Duodenal mucosa (tissue), 2 donors: ENCODE results near the gene CARMIL1.
"Not testable (repeated sequence)": the region's sequence is repeated elsewhere in the genome, so short reads cannot be mapped to it uniquely, and the experiment has no call there.

Experiments used
- H3K27ac ChIP-seq: one replicate; pipeline ENCODE4 v1.7.0; 2013; ENCODE audit warnings: low read depth, low read length
- H3K27me3 ChIP-seq, 2 donors: one replicate each; pipeline ENCODE4 v1.7.0; 2013; ENCODE audit warnings: low read length in 2 of 2, control low read depth in 1 of 2; ENCODE audit not compliant: insufficient read depth in 2 of 2, control insufficient read depth in 1 of 2
- H3K36me3 ChIP-seq, 2 donors: one replicate each; pipeline ENCODE4 v1.7.0; 2013; ENCODE audit warnings: low read length in 2 of 2, control low read depth in 1 of 2; ENCODE audit not compliant: insufficient read depth in 2 of 2, control insufficient read depth in 1 of 2
- H3K4me1 ChIP-seq, 2 donors: one replicate each; pipeline ENCODE4 v1.7.0; 2013; ENCODE audit warnings: low read length in 2 of 2, control low read depth in 1 of 2; ENCODE audit not compliant: insufficient read depth in 2 of 2, control insufficient read depth in 1 of 2
- H3K4me3 ChIP-seq, 2 donors: one replicate each; pipeline ENCODE4 v1.7.0; 2013; ENCODE audit warnings: low read length in 2 of 2, low read depth in 1 of 2
- H3K9ac ChIP-seq, 2 donors: one replicate each; pipeline ENCODE4 v1.7.0; 2013; ENCODE audit warnings: low read length in 2 of 2, low read depth in 1 of 2
- H3K9me3 ChIP-seq, 2 donors: one replicate each; pipeline ENCODE4 v1.7.0; 2013; ENCODE audit warnings: low read length in 2 of 2, control low read depth in 1 of 2; ENCODE audit not compliant: control insufficient read depth in 1 of 2

The CARMIL1 gene

GRCh38 chr6:25381077-25381476 lies 101.9 kb downstream of the CARMIL1 start:
- H3K27ac ChIP-seq = no peak overlapping the region
- H3K9ac ChIP-seq = no peak overlapping the region
- H3K4me3 ChIP-seq = no peak overlapping the region
- no peaks in the 10 kb centered on the region for H3K27me3 ChIP-seq
- no peaks in the 10 kb centered on the region for H3K36me3 ChIP-seq
- no peaks in the 10 kb centered on the region for H3K9me3 ChIP-seq
- no peaks in the 10 kb centered on the region for H3K4me1 ChIP-seq

- H3K36me3 ChIP-seq, H3K27ac ChIP-seq, H3K4me1 ChIP-seq, H3K9ac ChIP-seq, H3K4me3 ChIP-seq, H3K27me3 ChIP-seq, H3K9me3 ChIP-seq: not testable (repeated sequence)
These were observed 103.3 kb downstream of the CARMIL1 start for GRCh38 chr6:25382476-25382875.

GRCh38 chr6:25384234-25384633 lies 105.1 kb downstream of the CARMIL1 start:
- no peaks in the 10 kb centered on the region for H3K27me3 ChIP-seq
- H3K9ac ChIP-seq = no peak overlapping the region
- H3K36me3 ChIP-seq = no peaks in the 10 kb centered on the region
- H3K4me3 ChIP-seq = no peak overlapping the region
- no peak overlapping the region for H3K27ac ChIP-seq
- peaks cover under 1 to 3% of the 10 kb centered on the region in 2 donors for H3K4me1 ChIP-seq
- H3K9me3 ChIP-seq = no peaks in the 10 kb centered on the region

- Histone ChIP-seq H3K36me3 (no peaks in the 10 kb centered on the region), H3K4me3 (no peak overlapping the region), H3K9me3 (no peaks in the 10 kb centered on the region), H3K27ac (no peak overlapping the region), H3K4me1 (peaks cover 3 to 5% of the 10 kb centered on the region in 2 donors), H3K27me3 (no peaks in the 10 kb centered on the region), H3K9ac (no peak overlapping the region)
These were observed 105.8 kb downstream of the CARMIL1 start for GRCh38 chr6:25384967-25385366.

- Histone ChIP-seq H3K27ac (no peak overlapping the region), H3K9me3 (no peaks in the 10 kb centered on the region), H3K27me3 (no peaks in the 10 kb centered on the region), H3K4me3 (no peak overlapping the region), H3K36me3 (no peaks in the 10 kb centered on the region), H3K4me1 (peaks cover 3 to 5% of the 10 kb centered on the region in 2 donors), H3K9ac (no peak overlapping the region)
These were observed 108.3 kb downstream of the CARMIL1 start for GRCh38 chr6:25387483-25387882.

- H3K9ac ChIP-seq = no peak overlapping the region
- no peaks in the 10 kb centered on the region for H3K9me3 ChIP-seq
- no peaks in the 10 kb centered on the region for H3K27me3 ChIP-seq
- H3K4me3 ChIP-seq = no peak overlapping the region
- no peak overlapping the region for H3K27ac ChIP-seq
- H3K4me1 ChIP-seq = peaks cover 3 to 5% of the 10 kb centered on the region in 2 donors
- H3K36me3 ChIP-seq = no peaks in the 10 kb centered on the region
These were observed 108.7 kb downstream of the CARMIL1 start for GRCh38 chr6:25387911-25388310.

- Histone ChIP-seq H3K36me3 (no peaks in the 10 kb centered on the region), H3K4me1 (peaks cover 3 to 5% of the 10 kb centered on the region in 2 donors), H3K27ac (no peak overlapping the region), H3K27me3 (no peaks in the 10 kb centered on the region), H3K4me3 (no peak overlapping the region), H3K9ac (no peak overlapping the region), H3K9me3 (no peaks in the 10 kb centered on the region)
These were observed 109.6 kb downstream of the CARMIL1 start for GRCh38 chr6:25388776-25389175.

GRCh38 chr6:25389471-25389870 lies 110.3 kb downstream of the CARMIL1 start:
- no peak overlapping the region for H3K27ac ChIP-seq
- no peaks in the 10 kb centered on the region for H3K27me3 ChIP-seq
- no peaks in the 10 kb centered on the region for H3K9me3 ChIP-seq
- no peak overlapping the region for H3K9ac ChIP-seq
- no peak overlapping the region for H3K4me3 ChIP-seq
- H3K36me3 ChIP-seq = no peaks in the 10 kb centered on the region
- H3K4me1 ChIP-seq = peaks cover 3 to 5% of the 10 kb centered on the region in 2 donors

- no peaks in the 10 kb centered on the region for H3K9me3 ChIP-seq
- H3K27ac ChIP-seq = no peak overlapping the region
- no peaks in the 10 kb centered on the region for H3K36me3 ChIP-seq
- no peak overlapping the region for H3K4me3 ChIP-seq
- no peaks in the 10 kb centered on the region for H3K27me3 ChIP-seq
- H3K4me1 ChIP-seq = peaks cover 3 to 5% of the 10 kb centered on the region in 2 donors
- no peak overlapping the region for H3K9ac ChIP-seq
These were observed 113.2 kb downstream of the CARMIL1 start for GRCh38 chr6:25392372-25392771.

GRCh38 chr6:25395731-25396130 lies 116.6 kb downstream of the CARMIL1 start:
- H3K27me3 ChIP-seq = no peaks in the 10 kb centered on the region
- H3K36me3 ChIP-seq = no peaks in the 10 kb centered on the region

GRCh38 chr6:25397406-25397805 lies 118.2 kb downstream of the CARMIL1 start:
- no peak overlapping the region for H3K4me3 ChIP-seq
- no peaks in the 10 kb centered on the region for H3K27me3 ChIP-seq
- H3K4me1 ChIP-seq = peaks cover 0 to 11% of the 10 kb centered on the region in 2 donors
- H3K9me3 ChIP-seq = no peaks in the 10 kb centered on the region
- no peak overlapping the region for H3K9ac ChIP-seq
- H3K27ac ChIP-seq = no peak overlapping the region
- no peaks in the 10 kb centered on the region for H3K36me3 ChIP-seq

More at GRCh38 chr6:25395731-25396130, 116.6 kb downstream of the CARMIL1 start:
- Histone ChIP-seq H3K9me3 (no peaks in the 10 kb centered on the region), H3K9ac (no peak overlapping the region), H3K4me1 (peaks cover 0 to 11% of the 10 kb centered on the region in 2 donors), H3K4me3 (no peak overlapping the region), H3K27ac (no peak overlapping the region)
